Measurements from ENCODE around the gene PHF11. TPM values are rescaled to one million over a fixed set of nuclear protein-coding genes. Genes with fewer than 3 reads are reported as not detected.

The PHF11 gene
- total RNA-seq, 1 donor from 2014 or later, result 148 TPM

GRCh38 chr13:49533591-49534269 lies 38.0 kb downstream of the PHF11 start:
- peaks cover 23% of the 10 kb centered on the region for H3K36me3 Mint-ChIP-seq (ENCODE audit: low read depth)
- peak overlapping the region; percentile 93 for H3K27ac Mint-ChIP-seq
- intact Hi-C loops (cut with micrococcal nuclease), result loop anchor here (2.0 to 10.0 kb wide), 3 partner anchors 73 to 591 kb away; partner anchors contain the start of gene SPRYD7
- H3K9me3 Mint-ChIP-seq, result no peaks in the 10 kb centered on the region
- H3K4me3 Mint-ChIP-seq, result peak overlapping the region; percentile 71
- no peak for DNase-seq
- POLR2A ChIA-PET, result no interaction called here
- TF ChIP-seq, protein P1, sequence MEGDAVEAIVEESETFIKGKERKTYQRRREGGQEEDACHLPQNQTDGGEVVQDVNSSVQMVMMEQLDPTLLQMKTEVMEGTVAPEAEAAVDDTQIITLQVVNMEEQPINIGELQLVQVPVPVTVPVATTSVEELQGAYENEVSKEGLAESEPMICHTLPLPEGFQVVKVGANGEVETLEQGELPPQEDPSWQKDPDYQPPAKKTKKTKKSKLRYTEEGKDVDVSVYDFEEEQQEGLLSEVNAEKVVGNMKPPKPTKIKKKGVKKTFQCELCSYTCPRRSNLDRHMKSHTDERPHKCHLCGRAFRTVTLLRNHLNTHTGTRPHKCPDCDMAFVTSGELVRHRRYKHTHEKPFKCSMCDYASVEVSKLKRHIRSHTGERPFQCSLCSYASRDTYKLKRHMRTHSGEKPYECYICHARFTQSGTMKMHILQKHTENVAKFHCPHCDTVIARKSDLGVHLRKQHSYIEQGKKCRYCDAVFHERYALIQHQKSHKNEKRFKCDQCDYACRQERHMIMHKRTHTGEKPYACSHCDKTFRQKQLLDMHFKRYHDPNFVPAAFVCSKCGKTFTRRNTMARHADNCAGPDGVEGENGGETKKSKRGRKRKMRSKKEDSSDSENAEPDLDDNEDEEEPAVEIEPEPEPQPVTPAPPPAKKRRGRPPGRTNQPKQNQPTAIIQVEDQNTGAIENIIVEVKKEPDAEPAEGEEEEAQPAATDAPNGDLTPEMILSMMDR (IDR thresholded peaks at IDR 0.05), result no peak
- CTCF ChIA-PET, result no interaction called here
- H3K27me3 Mint-ChIP-seq, result no peaks in the 10 kb centered on the region
- ATAC-seq (ENCODE audit: low read depth), result peak; percentile 28
- peaks cover 73% of the 10 kb centered on the region for H3K4me1 Mint-ChIP-seq

DNA sequence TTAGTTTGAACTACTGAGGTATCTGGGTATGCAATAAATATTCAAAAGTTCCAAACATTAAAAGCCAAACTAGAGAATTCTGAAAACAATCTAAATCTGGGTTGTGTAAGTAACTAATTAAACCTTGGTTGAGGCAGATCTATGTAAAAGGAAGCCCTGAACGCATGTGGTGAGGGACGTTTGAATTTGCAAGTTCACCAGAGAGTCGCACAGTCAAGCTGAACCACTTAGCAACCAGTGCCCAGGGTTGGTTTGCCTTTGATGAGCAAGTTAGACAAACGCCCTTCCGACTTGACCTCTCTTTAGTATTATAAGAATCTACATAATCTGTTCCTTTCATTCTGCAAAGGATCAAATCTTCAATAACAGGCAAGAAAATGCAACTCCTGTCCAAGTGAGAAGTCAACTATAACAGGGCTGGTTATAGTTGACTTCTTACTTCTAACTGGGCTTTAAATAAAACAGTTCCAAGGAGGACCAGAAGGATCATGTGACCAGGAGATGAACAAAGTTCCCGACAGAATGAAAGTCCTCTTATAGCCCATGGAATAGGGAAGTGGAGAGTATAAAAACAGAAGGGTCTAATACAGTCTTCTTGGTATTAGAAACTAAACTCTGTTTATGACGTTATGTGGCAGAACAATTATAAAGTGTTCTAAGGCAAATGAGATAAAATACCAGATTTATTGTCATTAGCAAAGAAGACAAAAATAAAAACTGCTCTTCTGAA lies 40.6 kb downstream of the PHF11 start:
- intact Hi-C loops (cut with micrococcal nuclease), result loop anchor here (10.0 kb wide), 1 partner anchor 588 kb away; no protein-coding TSS in a partner anchor
- Mint-ChIP-seq H3K36me3 (ENCODE audit: low read depth) (peaks cover 26% of the 10 kb centered on the region), H3K27ac (peak overlapping the region; percentile 67), H3K27me3 (no peaks in the 10 kb centered on the region), H3K9me3 (no peaks in the 10 kb centered on the region), H3K4me1 (peaks cover 71% of the 10 kb centered on the region), H3K4me3 (peak overlapping the region; percentile 2)
- ATAC-seq (ENCODE audit: low read depth) (peak; percentile 57), DNase-seq (no peak)
- ChIA-PET CTCF (no interaction called here), POLR2A (interaction anchor here (1.0 to 1.9 kb wide), 2 partner anchors 41 to 92 kb away, joined by 3 to 6 read pairs; partner anchors contain the start of gene PHF11)
- TF ChIP-seq, protein P1 (IDR thresholded peaks at IDR 0.05), result no peak

DNA sequence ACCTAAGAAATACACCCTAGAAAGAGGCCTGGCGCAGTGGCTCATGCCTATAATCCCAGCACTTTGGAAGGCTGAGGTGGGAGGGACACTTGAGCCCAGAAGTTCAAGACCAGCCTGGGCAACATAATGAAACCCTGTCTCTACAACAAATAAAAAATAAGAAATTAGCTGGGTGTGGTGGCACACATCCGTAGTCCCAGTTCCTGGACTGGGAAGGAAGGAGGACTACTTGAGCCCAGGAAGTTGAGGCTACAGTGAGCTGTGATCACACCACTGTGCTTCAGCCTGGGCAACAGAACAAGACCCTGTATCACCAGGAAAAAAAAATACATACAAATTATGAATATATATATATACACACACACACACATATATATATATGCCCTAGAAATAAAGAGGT lies 42.7 kb downstream of the PHF11 start:
- CTCF ChIA-PET, result no interaction called here
- POLR2A ChIA-PET, result interaction anchor here (0.8 to 1.1 kb wide), 2 partner anchors 46 to 90 kb away, joined by 3 to 4 read pairs; no protein-coding TSS in a partner anchor
- H3K4me3 Mint-ChIP-seq, result no peak overlapping the region
- no peak overlapping the region for H3K27ac Mint-ChIP-seq
- ATAC-seq (ENCODE audit: low read depth), result no peak
- DNase-seq, result no peak
- intact Hi-C loops (cut with micrococcal nuclease), result loop anchor here (10.0 kb wide), 1 partner anchor 586 kb away; no protein-coding TSS in a partner anchor
- peaks cover 50% of the 10 kb centered on the region for H3K4me1 Mint-ChIP-seq
- TF ChIP-seq, protein P1 (IDR thresholded peaks at IDR 0.05), result no peak
- no peaks in the 10 kb centered on the region for H3K27me3 Mint-ChIP-seq
- no peaks in the 10 kb centered on the region for H3K9me3 Mint-ChIP-seq
- H3K36me3 Mint-ChIP-seq (ENCODE audit: low read depth), result peaks cover 32% of the 10 kb centered on the region

GRCh38 chr13:49539313-49539712 lies 43.6 kb downstream of the PHF11 start:
- POLR2A ChIA-PET, result interaction anchor here (0.6 to 1.8 kb wide), 4 partner anchors 10 to 206 kb away, joined by 3 to 15 read pairs (median 6); partner anchors contain the start of gene PHF11

More at GRCh38 chr13:49539313-49539712, 43.6 kb downstream of the PHF11 start:
- H3K36me3 Mint-ChIP-seq (ENCODE audit: low read depth), result peaks cover 35% of the 10 kb centered on the region
- peaks cover 41% of the 10 kb centered on the region for H3K4me1 Mint-ChIP-seq
- TF ChIP-seq, protein P1 (IDR thresholded peaks at IDR 0.05), result no peak
- CTCF ChIA-PET, result no interaction called here
- H3K4me3 Mint-ChIP-seq, result peak overlapping the region; percentile 32
- intact Hi-C loops (cut with micrococcal nuclease), result loop anchor here (10.0 kb wide), 1 partner anchor 585 kb away; no protein-coding TSS in a partner anchor
- peak overlapping the region; percentile 67 for H3K27ac Mint-ChIP-seq
- no peaks in the 10 kb centered on the region for H3K27me3 Mint-ChIP-seq
- H3K9me3 Mint-ChIP-seq, result no peaks in the 10 kb centered on the region
- DNase-seq, result no peak
- no peak for ATAC-seq (ENCODE audit: low read depth)
